Neural cell (in vitro differentiated cells): ENCODE results near the gene CELSR1.

ENCODE experiments used
- CTCF ChIP-seq: fragments of 450-650 bp; IDR thresholded peaks from 2 replicates; pipeline ENCODE4 v1.5.1; 2014; ENCODE audit warnings: antibody characterized with exemption, mild to moderate bottlenecking, moderate library complexity; ENCODE audit not compliant: poor library complexity, severe bottlenecking
- EP300 ChIP-seq: fragments of 450-650 bp; conservative IDR thresholded peaks from 2 replicates; pipeline ENCODE4 v1.6.1; 2014; ENCODE audit warnings: antibody characterized with exemption, mild to moderate bottlenecking, moderate library complexity; ENCODE audit not compliant: poor library complexity, severe bottlenecking
- EZH2 ChIP-seq: fragments of 200-600, 300-800 bp; shearing (Covaris generic), sonication (generic); IDR thresholded peaks from 2 replicates; pipeline ENCODE4 v1.6.1; 2014; ENCODE audit warnings: antibody characterized with exemption, low read length, borderline replicate concordance, mild to moderate bottlenecking; ENCODE audit not compliant: insufficient read depth, poor library complexity, severe bottlenecking
- MXI1 ChIP-seq: fragments of 450-650 bp; conservative IDR thresholded peaks from 2 replicates; pipeline ENCODE4 v1.6.1; 2014; ENCODE audit warnings: antibody characterized with exemption, mild to moderate bottlenecking; ENCODE audit not compliant: poor library complexity, severe bottlenecking
- POLR2AphosphoS5 ChIP-seq: IDR thresholded peaks from 2 replicates; pipeline ENCODE4 v1.6.1; 2012
- REST ChIP-seq: IDR thresholded peaks from 2 replicates; pipeline ENCODE4 v1.6.1; 2012; ENCODE audit warnings: borderline replicate concordance
- SMC3 ChIP-seq: fragments of 450-650 bp; conservative IDR thresholded peaks from 2 replicates; pipeline ENCODE4 v1.6.1; 2014; ENCODE audit warnings: antibody characterized with exemption, mild to moderate bottlenecking, moderate library complexity; ENCODE audit not compliant: poor library complexity

DNA sequence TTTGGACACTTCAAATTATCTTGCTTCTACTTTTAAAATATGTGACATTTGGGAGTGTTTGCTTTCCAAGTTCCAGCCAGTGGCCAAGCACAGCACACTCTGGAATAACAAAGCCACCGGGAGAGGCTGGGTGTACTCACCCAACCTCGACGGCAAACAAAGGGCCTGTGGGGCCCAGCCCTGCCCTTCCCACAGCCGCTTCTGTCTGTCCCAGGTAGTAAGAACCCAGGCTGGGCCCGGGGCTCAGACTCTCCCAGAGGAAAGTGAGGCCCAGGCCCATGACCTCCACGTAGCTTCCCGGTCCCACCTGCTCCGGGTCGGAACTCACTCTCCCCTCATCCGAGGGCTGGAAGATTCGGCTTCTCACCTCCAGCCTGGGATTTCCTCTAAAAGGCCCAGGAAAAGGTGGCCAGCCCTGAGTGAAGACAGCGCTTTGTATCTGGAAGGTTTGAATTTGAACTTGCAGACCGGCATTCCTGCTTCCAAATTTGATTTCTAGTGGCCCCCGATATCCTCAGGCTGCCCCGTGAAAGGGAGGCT is 93.5 kb downstream of the CELSR1 start:
- TF ChIP-seq POLR2AphosphoS5 (no peak), EP300 (no peak), SMC3 (no peak), CTCF (no peak), EZH2 (no peak), REST (no peak), MXI1 (no peak)
